Embryonic facial prominence (tissue), 1 donor: ENCODE data around the gene GM2A.
"Not testable (repeated sequence)": the region's sequence is repeated elsewhere in the genome, so short reads cannot be mapped to it uniquely, and the experiment has no call there.

ENCODE experiments used
- DNase-seq: peaks from one replicate; pipeline ENCODE4 v3.0.0-alpha.2; 2016; ENCODE audit errors: extremely low spot score

GM2A gene

GRCh38 chr5:151228986-151229385 is 24.0 kb upstream of the GM2A start:
- no peak for DNase-seq

- no peak for DNase-seq
These were observed 22.8 kb upstream of the GM2A start for GRCh38 chr5:151230048-151230680.

- no peak for DNase-seq
These were observed 21.6 kb upstream of the GM2A start for GRCh38 chr5:151231359-151231758.

GRCh38 chr5:151233616-151234085 is 19.3 kb upstream of the GM2A start:
- DNase-seq = no peak

GRCh38 chr5:151234476-151235238 is 18.3 kb upstream of the GM2A start:
- no peak for DNase-seq

- DNase-seq = not testable (repeated sequence)
These were observed 17.8 kb upstream of the GM2A start for GRCh38 chr5:151235239-151235571.

GRCh38 chr5:151236888-151237287 is 16.1 kb upstream of the GM2A start:
- DNase-seq = no peak

GRCh38 chr5:151237685-151238084 is 15.3 kb upstream of the GM2A start:
- no peak for DNase-seq

- DNase-seq = no peak
These were observed 14.7 kb upstream of the GM2A start for GRCh38 chr5:151238303-151238741.

- no peak for DNase-seq
These were observed 13.6 kb upstream of the GM2A start for GRCh38 chr5:151239237-151239861.

GRCh38 chr5:151240268-151240835 is 12.6 kb upstream of the GM2A start:
- DNase-seq = not testable (repeated sequence)

- no peak for DNase-seq
These were observed 11.9 kb upstream of the GM2A start for GRCh38 chr5:151240924-151241635.

GRCh38 chr5:151243127-151243526 is 9.9 kb upstream of the GM2A start:
- no peak for DNase-seq

GRCh38 chr5:151243564-151243963 is 9.4 kb upstream of the GM2A start:
- no peak for DNase-seq

GRCh38 chr5:151244206-151244605 is 8.8 kb upstream of the GM2A start:
- no peak for DNase-seq

GRCh38 chr5:151245680-151246219 is 7.2 kb upstream of the GM2A start:
- DNase-seq = no peak

GRCh38 chr5:151248651-151249050 is 4.3 kb upstream of the GM2A start:
- DNase-seq = no peak

- no peak for DNase-seq
These were observed 3.7 kb upstream of the GM2A start for GRCh38 chr5:151249281-151249680.

- no peak for DNase-seq
These were observed 2.5 kb upstream of the GM2A start for GRCh38 chr5:151250346-151251000.

GRCh38 chr5:151251001-151251551 is 1.9 kb upstream of the GM2A start:
- no peak for DNase-seq

- DNase-seq = no peak
These were observed 1.4 kb upstream of the GM2A start for GRCh38 chr5:151251621-151252020.
